Erythroblast (primary cell): Measurements from ENCODE around the gene SCART1.

Experiments
- GATA1 ChIP-seq: IDR thresholded peaks from 2 replicates; pipeline ENCODE4 v1.6.1; 2011; ENCODE audit warnings: low read depth, mild to moderate bottlenecking, control low read depth, low read length, moderate library complexity
- POLR2A ChIP-seq: IDR thresholded peaks from 2 replicates; pipeline ENCODE4 v1.6.1; 2011; ENCODE audit warnings: mild to moderate bottlenecking, low read length

- TF ChIP-seq POLR2A (no peak), GATA1 (no peak)
Observed at GRCh38 chr10:133444342-133445267, 9.1 kb upstream of the SCART1 start.
